Dendritic cell treated with granulocyte-macrophage colony-stimulating factor and Interleukin-4, amounts not matched to agents 40 ng/mL and 50 ng/mL, for 4 days (primary cell): ENCODE results near the gene RTKN2.
"Not testable (repeated sequence)": the region's sequence is repeated elsewhere in the genome, so short reads cannot be mapped to it uniquely, and the experiment has no call there.

Source experiments
- H3K27ac Mint-ChIP-seq: one replicate; pipeline ENCODE4 v1.8.0; 2022; ENCODE audit warnings: mild to moderate bottlenecking, mixed read lengths
- H3K27me3 Mint-ChIP-seq: one replicate; pipeline ENCODE4 v1.8.0; 2022; ENCODE audit warnings: mild to moderate bottlenecking, mixed read lengths
- H3K36me3 Mint-ChIP-seq: one replicate; pipeline ENCODE4 v1.8.0; 2022; ENCODE audit warnings: low read depth, mixed read lengths
- H3K4me1 Mint-ChIP-seq: one replicate; pipeline ENCODE4 v1.8.0; 2022; ENCODE audit warnings: low read depth, mixed read lengths
- H3K4me3 Mint-ChIP-seq: one replicate; pipeline ENCODE4 v1.8.0; 2022; ENCODE audit warnings: mild to moderate bottlenecking, moderate library complexity, mixed read lengths
- H3K9me3 Mint-ChIP-seq: one replicate; pipeline ENCODE4 v1.8.0; 2022; ENCODE audit warnings: mixed read lengths
- intact Hi-C: fragments of 100-400 bp; cut with micrococcal nuclease; formaldehyde crosslinking; loops from one replicate; pipeline ENCODE4 v1.15.0; 2022

RTKN2 gene

GRCh38 chr10:62268399-62269114, at the start of gene RTKN2:
Gene RTKN2, minus strand, starts transcription at chr10:62268844. Its CDS starts 234 bp downstream, at chr10:62268610.
- Mint-ChIP-seq H3K4me3 (peak within 1 kb of the TSS; percentile 75), H3K27ac (peak within 1 kb of the TSS; percentile 37), H3K27me3 (peaks cover 25% of the 10 kb centered on the region), H3K36me3 (peaks cover 17% of the 10 kb centered on the region), H3K9me3 (no peaks in the 10 kb centered on the region), H3K4me1 (peaks cover 30% of the 10 kb centered on the region)
- intact Hi-C loops, result loop anchor here (10.0 kb wide), 1 partner anchor 156 kb away; no protein-coding TSS in a partner anchor

- no peaks in the 10 kb centered on the region for H3K36me3 Mint-ChIP-seq
- H3K27ac Mint-ChIP-seq, result no peak overlapping the region
- H3K27me3 Mint-ChIP-seq, result no peaks in the 10 kb centered on the region
- no peak overlapping the region for H3K4me3 Mint-ChIP-seq
- no peaks in the 10 kb centered on the region for H3K9me3 Mint-ChIP-seq
- no peaks in the 10 kb centered on the region for H3K4me1 Mint-ChIP-seq
- intact Hi-C loops, result no loop called here
Observed at GRCh38 chr10:62317257-62317656, 48.6 kb upstream of the RTKN2 start.

- Mint-ChIP-seq H3K4me3 (no peak overlapping the region), H3K27ac (no peak overlapping the region), H3K9me3 (no peaks in the 10 kb centered on the region), H3K4me1 (peaks cover 12% of the 10 kb centered on the region), H3K27me3 (peaks cover 4% of the 10 kb centered on the region), H3K36me3 (no peaks in the 10 kb centered on the region)
- intact Hi-C loops, result loop anchor here (5.0 kb wide), 1 partner anchor 273 kb away; no protein-coding TSS in a partner anchor
Observed at GRCh38 chr10:62309254-62309653, 40.6 kb upstream of the RTKN2 start.

- no peaks in the 10 kb centered on the region for H3K9me3 Mint-ChIP-seq
- H3K27ac Mint-ChIP-seq, result no peak overlapping the region
- H3K36me3 Mint-ChIP-seq, result no peaks in the 10 kb centered on the region
- peaks cover 12% of the 10 kb centered on the region for H3K4me1 Mint-ChIP-seq
- H3K27me3 Mint-ChIP-seq, result peaks cover 4% of the 10 kb centered on the region
- no peak overlapping the region for H3K4me3 Mint-ChIP-seq
- intact Hi-C loops, result loop anchor here (5.0 kb wide), 1 partner anchor 274 kb away; no protein-coding TSS in a partner anchor
Observed at GRCh38 chr10:62308101-62308500, 39.5 kb upstream of the RTKN2 start.

- intact Hi-C loops, result loop anchor here (5.0 kb wide), 1 partner anchor 275 kb away; no protein-coding TSS in a partner anchor
Observed at GRCh38 chr10:62307635-62308034, 39.0 kb upstream of the RTKN2 start.

GRCh38 chr10:62306663-62307062, 38.0 kb upstream of the RTKN2 start:
- no peaks in the 10 kb centered on the region for H3K36me3 Mint-ChIP-seq
- H3K4me3 Mint-ChIP-seq, result no peak overlapping the region
- peaks cover under 1% of the 10 kb centered on the region for H3K9me3 Mint-ChIP-seq
- no peak overlapping the region for H3K27ac Mint-ChIP-seq
- H3K4me1 Mint-ChIP-seq, result peaks cover 12% of the 10 kb centered on the region
- peaks cover 4% of the 10 kb centered on the region for H3K27me3 Mint-ChIP-seq
- intact Hi-C loops, result loop anchor here (5.0 kb wide), 1 partner anchor 276 kb away; no protein-coding TSS in a partner anchor

More at GRCh38 chr10:62307635-62308034, 39.0 kb upstream of the RTKN2 start:
- no peak overlapping the region for H3K4me3 Mint-ChIP-seq
- H3K9me3 Mint-ChIP-seq, result no peaks in the 10 kb centered on the region
- no peaks in the 10 kb centered on the region for H3K36me3 Mint-ChIP-seq
- no peak overlapping the region for H3K27ac Mint-ChIP-seq
- peaks cover 4% of the 10 kb centered on the region for H3K27me3 Mint-ChIP-seq
- peaks cover 12% of the 10 kb centered on the region for H3K4me1 Mint-ChIP-seq

- intact Hi-C loops, result loop anchor here (5.0 kb wide), 1 partner anchor 276 kb away; no protein-coding TSS in a partner anchor
- no peak overlapping the region for H3K27ac Mint-ChIP-seq
- H3K36me3 Mint-ChIP-seq, result no peaks in the 10 kb centered on the region
- H3K9me3 Mint-ChIP-seq, result peaks cover 9% of the 10 kb centered on the region
- peaks cover 4% of the 10 kb centered on the region for H3K27me3 Mint-ChIP-seq
- H3K4me3 Mint-ChIP-seq, result no peak overlapping the region
- peaks cover 12% of the 10 kb centered on the region for H3K4me1 Mint-ChIP-seq
Observed at GRCh38 chr10:62305813-62306212, 37.2 kb upstream of the RTKN2 start.

- H3K36me3 Mint-ChIP-seq, result no peaks in the 10 kb centered on the region
- H3K27me3 Mint-ChIP-seq, result peaks cover 4% of the 10 kb centered on the region
- no peak overlapping the region for H3K27ac Mint-ChIP-seq
- H3K4me1 Mint-ChIP-seq, result peaks cover 12% of the 10 kb centered on the region
- intact Hi-C loops, result no loop called here
- no peak overlapping the region for H3K4me3 Mint-ChIP-seq
- H3K9me3 Mint-ChIP-seq, result peaks cover 18% of the 10 kb centered on the region
Observed at GRCh38 chr10:62303922-62304321, 35.3 kb upstream of the RTKN2 start.

GRCh38 chr10:62302760-62303159, 34.1 kb upstream of the RTKN2 start:
- Mint-ChIP-seq H3K9me3 (peaks cover 20% of the 10 kb centered on the region), H3K36me3 (no peaks in the 10 kb centered on the region), H3K27me3 (peaks cover 4% of the 10 kb centered on the region), H3K4me1 (peaks cover 12% of the 10 kb centered on the region), H3K27ac (no peak overlapping the region), H3K4me3 (no peak overlapping the region)
- intact Hi-C loops, result no loop called here

GRCh38 chr10:62297857-62298256, 29.2 kb upstream of the RTKN2 start:
- Mint-ChIP-seq H3K4me3 (no peak overlapping the region), H3K27ac (no peak overlapping the region), H3K27me3 (no peaks in the 10 kb centered on the region), H3K9me3 (peaks cover 20% of the 10 kb centered on the region), H3K36me3 (no peaks in the 10 kb centered on the region), H3K4me1 (no peaks in the 10 kb centered on the region)
- intact Hi-C loops, result no loop called here

GRCh38 chr10:62284221-62284620, 15.6 kb upstream of the RTKN2 start:
- intact Hi-C loops, result loop anchor here (10.0 kb wide), 1 partner anchor 131 kb away; no protein-coding TSS in a partner anchor
- H3K4me3 Mint-ChIP-seq, result no peak overlapping the region
- no peak overlapping the region for H3K27ac Mint-ChIP-seq
- H3K9me3 Mint-ChIP-seq, result no peaks in the 10 kb centered on the region
- no peaks in the 10 kb centered on the region for H3K27me3 Mint-ChIP-seq
- H3K36me3 Mint-ChIP-seq, result peaks cover 15% of the 10 kb centered on the region
- H3K4me1 Mint-ChIP-seq, result no peaks in the 10 kb centered on the region

- intact Hi-C loops, result loop anchor here (10.0 kb wide), 1 partner anchor 133 kb away; no protein-coding TSS in a partner anchor
- not testable (repeated sequence) for H3K27ac Mint-ChIP-seq, H3K4me1 Mint-ChIP-seq, H3K27me3 Mint-ChIP-seq, H3K9me3 Mint-ChIP-seq, H3K4me3 Mint-ChIP-seq
- H3K36me3 Mint-ChIP-seq, result peaks cover 15% of the 10 kb centered on the region
Observed at GRCh38 chr10:62281348-62281747, 12.7 kb upstream of the RTKN2 start.

- H3K27me3 Mint-ChIP-seq, H3K4me1 Mint-ChIP-seq, H3K4me3 Mint-ChIP-seq, H3K27ac Mint-ChIP-seq, H3K9me3 Mint-ChIP-seq: not testable (repeated sequence)
- intact Hi-C loops, result loop anchor here (10.0 kb wide), 1 partner anchor 134 kb away; no protein-coding TSS in a partner anchor
- H3K36me3 Mint-ChIP-seq, result peaks cover 15% of the 10 kb centered on the region
Observed at GRCh38 chr10:62280392-62280791, 11.7 kb upstream of the RTKN2 start.

GRCh38 chr10:62278441-62278910, 9.8 kb upstream of the RTKN2 start:
- Mint-ChIP-seq H3K36me3 (peaks cover 15% of the 10 kb centered on the region), H3K4me3 (no peak overlapping the region)

More at GRCh38 chr10:62278441-62278910, 9.8 kb upstream of the RTKN2 start:
- no peak overlapping the region for H3K27ac Mint-ChIP-seq
- peaks cover 4% of the 10 kb centered on the region for H3K27me3 Mint-ChIP-seq
- intact Hi-C loops, result no loop called here
- no peaks in the 10 kb centered on the region for H3K4me1 Mint-ChIP-seq
- H3K9me3 Mint-ChIP-seq, result no peaks in the 10 kb centered on the region
